HUES48 (cell line): ENCODE data around the gene MACROD2.

Source experiments
- H3K27ac ChIP-seq: one replicate; pipeline ENCODE4 v1.7.0; 2013; ENCODE audit warnings: low read depth, low read length, inconsistent platforms
- H3K27me3 ChIP-seq: 2 replicates; pipeline ENCODE4 v1.6.1; 2013; ENCODE audit warnings: mild to moderate bottlenecking, low read length; ENCODE audit not compliant: control insufficient read depth, insufficient read depth
- H3K36me3 ChIP-seq: 2 replicates; pipeline ENCODE4 v1.6.1; 2013; ENCODE audit warnings: low read length; ENCODE audit not compliant: control insufficient read depth, insufficient read depth
- H3K4me1 ChIP-seq: 2 replicates; pipeline ENCODE4 v1.6.1; 2013; ENCODE audit warnings: mild to moderate bottlenecking, low read length; ENCODE audit not compliant: control insufficient read depth, insufficient read depth
- H3K4me3 ChIP-seq: 2 replicates; pipeline ENCODE4 v1.5.1; 2013; ENCODE audit warnings: mild to moderate bottlenecking, low read depth, low read length
- H3K9ac ChIP-seq: 2 replicates; pipeline ENCODE4 v1.6.1; 2013; ENCODE audit warnings: mild to moderate bottlenecking, low read depth, low read length, moderate library complexity
- H3K9me3 ChIP-seq: 2 replicates; pipeline ENCODE4 v1.6.1; 2013; ENCODE audit warnings: low read length; ENCODE audit not compliant: control insufficient read depth, insufficient read depth

MACROD2 gene

DNA sequence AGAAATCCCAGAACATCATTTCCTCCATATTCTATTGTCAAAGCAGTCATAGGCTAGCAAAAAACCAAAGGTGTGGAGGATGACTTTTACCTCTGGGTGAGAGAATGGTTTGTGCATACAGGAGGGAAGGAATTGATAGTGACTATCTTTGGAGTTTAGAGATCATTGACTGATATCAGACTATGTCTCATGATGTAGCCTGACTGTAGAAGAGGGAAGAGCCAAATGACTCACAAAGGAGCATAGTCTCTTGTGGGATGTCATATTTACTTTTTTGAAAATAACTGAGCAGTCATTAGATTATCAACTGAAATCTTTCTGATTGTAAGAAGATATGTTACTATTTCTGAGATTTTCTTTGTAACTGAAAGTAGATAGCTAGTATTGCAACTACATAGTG is 183.6 kb downstream of the MACROD2 start:
- Histone ChIP-seq H3K36me3 (no peaks in the 10 kb centered on the region), H3K27ac (no peak overlapping the region), H3K27me3 (no peaks in the 10 kb centered on the region), H3K4me3 (no peak overlapping the region), H3K9me3 (peaks cover 6% of the 10 kb centered on the region; the same call in 1 of the 2 replicates), H3K4me1 (no peaks in the 10 kb centered on the region), H3K9ac (no peak overlapping the region)

DNA sequence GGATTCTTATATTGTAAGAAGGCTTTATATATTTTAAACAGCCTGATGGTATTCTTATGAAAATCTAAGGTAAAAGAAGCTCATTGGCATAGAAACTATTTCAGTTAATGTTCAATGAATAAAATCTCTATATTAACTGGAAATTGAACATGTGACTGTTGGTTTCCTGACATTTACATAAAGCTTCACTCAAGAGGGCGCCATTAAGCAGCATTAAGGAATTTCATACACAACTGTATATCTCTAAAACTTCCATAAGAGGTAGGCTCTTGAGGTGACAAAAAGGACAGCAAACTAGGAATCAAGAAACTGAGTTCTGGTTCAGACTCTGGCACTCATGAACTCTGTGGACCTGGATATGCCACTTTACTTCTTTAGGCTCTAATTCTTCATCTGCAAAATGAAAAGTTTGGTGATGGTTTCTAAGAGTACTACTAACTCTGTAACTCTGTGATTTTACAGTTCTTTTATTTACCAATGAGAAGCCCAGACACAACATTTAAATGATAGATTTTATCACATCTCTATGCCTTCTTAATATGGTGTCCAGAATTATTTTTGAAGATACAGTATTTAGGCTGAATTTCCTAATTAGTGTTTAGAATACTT is 194.6 kb downstream of the MACROD2 start:
- Histone ChIP-seq H3K9me3 (no peaks in the 10 kb centered on the region), H3K27ac (no peak overlapping the region), H3K27me3 (no peaks in the 10 kb centered on the region), H3K4me3 (no peak overlapping the region), H3K36me3 (no peaks in the 10 kb centered on the region), H3K4me1 (0 out of 2 replicates have a peak, but pooled peaks cover 6% of the 10 kb centered on the region), H3K9ac (no peak overlapping the region)

DNA sequence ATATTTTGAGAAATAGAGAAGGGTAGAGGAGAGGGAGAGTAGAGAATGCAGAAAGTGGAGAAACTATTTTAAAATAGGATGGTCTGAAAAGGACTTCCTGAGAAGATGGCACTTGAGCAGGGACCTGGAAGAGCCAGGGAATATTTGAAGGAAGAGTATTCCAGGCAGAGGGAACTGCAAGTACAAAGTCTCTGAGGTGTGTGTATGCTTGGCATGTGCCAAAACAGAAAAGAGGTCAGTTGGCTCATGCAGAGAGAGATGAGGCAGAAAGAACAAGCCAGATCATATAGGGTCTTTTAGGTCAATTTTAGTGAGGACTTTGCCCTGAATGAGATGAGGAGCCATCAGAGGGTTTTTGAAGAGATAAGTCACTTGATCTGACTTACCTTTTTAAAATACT is 196.2 kb downstream of the MACROD2 start:
- H3K4me1 ChIP-seq = peaks cover 6% of the 10 kb centered on the region; the same call in 1 of the 2 replicates

DNA sequence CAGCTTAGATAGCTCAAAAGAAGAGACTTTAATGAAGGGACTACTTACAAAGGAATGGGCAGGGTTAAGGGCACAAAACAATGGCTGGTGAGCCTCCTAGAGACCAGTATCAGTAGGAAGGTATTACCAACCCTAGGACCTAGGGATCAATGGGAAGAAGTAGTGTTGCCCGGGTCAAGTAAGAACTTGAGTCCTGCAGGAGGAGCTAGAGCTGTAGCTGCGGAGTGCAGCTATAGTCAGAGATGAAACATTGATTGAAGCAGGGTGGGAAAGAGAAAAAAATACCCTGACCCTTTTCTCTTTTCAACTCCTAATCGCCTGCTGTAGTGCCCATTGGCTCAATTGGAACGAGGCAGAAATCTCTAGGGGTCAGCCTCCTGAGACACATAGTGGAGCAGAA is 198.1 kb downstream of the MACROD2 start:
- peaks cover 6% of the 10 kb centered on the region; the same call in 1 of the 2 replicates for H3K4me1 ChIP-seq
- no peak overlapping the region for H3K4me3 ChIP-seq
- H3K36me3 ChIP-seq = no peaks in the 10 kb centered on the region
- H3K9ac ChIP-seq = no peak overlapping the region
- H3K9me3 ChIP-seq = no peaks in the 10 kb centered on the region
- no peak overlapping the region for H3K27ac ChIP-seq
- no peaks in the 10 kb centered on the region for H3K27me3 ChIP-seq

More for the DNA sequence above, 196.2 kb downstream of the MACROD2 start:
- H3K9me3 ChIP-seq = no peaks in the 10 kb centered on the region
- H3K36me3 ChIP-seq = no peaks in the 10 kb centered on the region
- H3K4me3 ChIP-seq = no peak overlapping the region
- H3K27ac ChIP-seq = no peak overlapping the region
- no peak overlapping the region for H3K9ac ChIP-seq
- no peaks in the 10 kb centered on the region for H3K27me3 ChIP-seq

DNA sequence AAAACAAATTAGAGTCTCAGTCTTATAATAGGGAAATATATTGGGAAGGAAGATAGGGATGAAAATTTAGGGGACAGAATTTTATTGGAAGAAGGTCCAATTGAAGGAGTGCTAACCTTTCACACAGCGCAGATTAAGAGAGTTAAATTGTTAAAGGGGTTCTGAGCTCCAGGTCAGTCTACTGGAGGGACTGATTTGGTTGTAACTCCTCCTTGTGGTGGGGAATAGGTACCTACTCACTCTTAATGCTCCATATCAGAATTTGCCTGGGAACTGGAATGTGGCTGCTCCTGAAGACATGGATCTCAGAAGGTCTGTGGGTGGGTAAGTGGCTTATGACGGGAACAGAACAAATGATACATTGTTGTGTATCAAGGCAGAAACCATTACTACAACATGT is 198.6 kb downstream of the MACROD2 start:
- no peak overlapping the region for H3K9ac ChIP-seq
- H3K36me3 ChIP-seq = no peaks in the 10 kb centered on the region
- no peaks in the 10 kb centered on the region for H3K27me3 ChIP-seq
- no peak overlapping the region for H3K4me3 ChIP-seq
- no peaks in the 10 kb centered on the region for H3K9me3 ChIP-seq
- peaks cover 2% of the 10 kb centered on the region; the same call in 1 of the 2 replicates for H3K4me1 ChIP-seq
- H3K27ac ChIP-seq = no peak overlapping the region

DNA sequence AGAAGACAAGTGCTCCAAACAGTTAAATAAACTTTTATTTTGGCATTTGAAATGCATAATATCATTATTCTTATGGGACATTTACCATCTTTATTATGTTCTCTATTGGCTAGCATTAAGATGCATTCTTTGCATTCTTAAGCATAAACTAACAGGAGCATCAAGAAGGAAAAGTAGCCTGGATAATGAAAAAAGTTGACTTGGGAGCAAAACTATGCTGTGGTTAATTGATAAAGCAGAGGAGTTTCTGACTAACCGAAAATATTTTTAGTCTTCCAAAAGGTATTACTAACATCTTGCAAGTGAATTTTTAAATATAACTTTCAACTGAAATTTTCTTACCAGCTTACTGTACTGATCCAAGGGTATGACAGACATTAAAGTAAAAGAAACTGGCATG is 201.8 kb downstream of the MACROD2 start:
- Histone ChIP-seq H3K4me3 (no peak overlapping the region), H3K4me1 (no peaks in the 10 kb centered on the region; the same call in 1 of the 2 replicates), H3K27ac (no peak overlapping the region), H3K36me3 (no peaks in the 10 kb centered on the region), H3K9me3 (no peaks in the 10 kb centered on the region), H3K9ac (no peak overlapping the region), H3K27me3 (no peaks in the 10 kb centered on the region)

DNA sequence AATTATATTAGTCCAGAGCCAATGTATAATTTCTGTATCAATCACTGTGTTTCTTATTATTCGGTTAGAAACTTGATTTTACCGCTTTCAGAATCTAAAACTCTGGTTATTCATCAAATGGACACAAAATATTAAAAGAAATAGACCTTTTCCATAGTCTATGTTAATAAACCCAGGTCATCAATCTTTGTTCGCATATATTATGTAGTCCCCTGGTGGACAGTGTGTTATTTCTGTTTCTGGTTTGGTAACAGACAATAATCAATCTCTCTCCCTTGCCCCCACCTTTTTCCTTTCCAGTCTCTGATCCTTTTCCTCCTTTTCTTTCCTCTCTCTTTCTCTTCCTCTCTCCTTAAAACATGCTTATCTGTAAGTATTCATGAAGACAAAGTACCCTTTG is 203.1 kb downstream of the MACROD2 start:
- 0 out of 2 replicates have a peak, but pooled peaks cover 3% of the 10 kb centered on the region for H3K9me3 ChIP-seq
- no peak overlapping the region for H3K4me3 ChIP-seq
- no peak overlapping the region for H3K9ac ChIP-seq
- no peaks in the 10 kb centered on the region; the same call in 1 of the 2 replicates for H3K4me1 ChIP-seq
- H3K36me3 ChIP-seq = no peaks in the 10 kb centered on the region
- no peaks in the 10 kb centered on the region for H3K27me3 ChIP-seq
- no peak overlapping the region for H3K27ac ChIP-seq

DNA sequence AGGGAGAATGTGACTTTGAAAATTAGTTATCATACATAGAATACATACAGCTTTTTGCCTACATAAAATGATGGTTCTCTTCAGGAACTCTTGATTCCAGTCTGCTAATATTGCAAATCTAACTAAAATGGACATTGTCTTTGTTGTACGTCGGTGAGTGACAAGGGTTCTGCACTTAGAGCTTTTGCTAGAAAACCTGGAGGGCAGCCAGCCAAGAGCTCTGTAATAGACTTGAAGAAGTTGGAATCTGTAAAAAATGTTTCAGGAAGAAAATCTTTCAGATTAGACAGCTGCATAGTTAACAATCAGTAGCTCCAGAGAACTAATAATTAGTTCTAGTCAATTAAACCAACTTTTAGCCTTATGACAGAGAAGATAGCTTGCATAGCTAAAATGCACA is 203.8 kb downstream of the MACROD2 start:
- Histone ChIP-seq H3K27ac (no peak overlapping the region), H3K9ac (no peak overlapping the region), H3K27me3 (no peaks in the 10 kb centered on the region), H3K4me1 (no peaks in the 10 kb centered on the region; the same call in 1 of the 2 replicates), H3K4me3 (no peak overlapping the region), H3K36me3 (no peaks in the 10 kb centered on the region), H3K9me3 (0 out of 2 replicates have a peak, but pooled peaks cover 3% of the 10 kb centered on the region)

DNA sequence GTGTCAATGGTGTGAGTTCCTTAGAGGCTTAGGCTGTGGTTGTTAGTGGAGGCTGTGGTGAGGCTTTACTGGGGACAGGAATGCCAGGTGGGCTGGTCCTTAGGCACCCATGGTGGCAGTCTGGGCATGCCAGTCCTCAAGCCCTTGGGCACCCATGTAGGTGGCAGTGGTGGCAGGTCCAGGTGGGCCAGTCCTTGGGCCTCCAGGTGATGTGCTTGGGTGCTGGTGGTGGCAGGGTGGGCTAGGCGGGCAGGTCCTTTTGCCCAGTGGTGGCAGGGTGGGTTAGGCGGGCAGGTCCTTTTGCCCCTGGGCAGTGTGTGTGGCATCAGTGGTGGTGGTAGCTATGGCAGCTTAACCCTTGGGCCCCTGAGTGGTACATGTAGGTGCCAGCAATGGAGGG is 208.3 kb downstream of the MACROD2 start:
- H3K27ac ChIP-seq = no peak overlapping the region
- no peaks in the 10 kb centered on the region; the same call in 1 of the 2 replicates for H3K4me1 ChIP-seq
- no peaks in the 10 kb centered on the region for H3K36me3 ChIP-seq
- no peak overlapping the region for H3K4me3 ChIP-seq
- H3K9me3 ChIP-seq = 0 out of 2 replicates have a peak, but pooled peaks cover 3% of the 10 kb centered on the region
- H3K27me3 ChIP-seq = no peaks in the 10 kb centered on the region
- no peak overlapping the region for H3K9ac ChIP-seq

DNA sequence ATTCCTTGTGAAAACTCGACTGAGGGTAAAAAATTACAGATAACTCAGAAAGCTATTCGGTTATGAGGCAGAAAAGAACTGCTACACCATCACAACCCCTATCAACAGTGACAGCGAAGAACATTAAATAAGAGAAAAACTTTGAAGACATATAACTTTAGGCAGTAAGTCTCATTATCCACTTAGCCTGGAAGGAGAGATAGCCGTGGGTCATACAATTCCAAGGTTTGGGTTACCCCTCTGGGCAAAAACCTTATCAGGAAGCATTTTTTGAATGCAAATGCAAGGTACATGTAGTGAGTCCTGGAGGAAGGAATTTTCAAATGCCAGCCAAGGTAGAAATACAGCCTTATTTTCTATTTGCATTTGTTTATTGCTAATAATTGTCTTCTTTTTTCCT is 212.3 kb downstream of the MACROD2 start:
- H3K27me3 ChIP-seq = no peaks in the 10 kb centered on the region
- no peak overlapping the region for H3K27ac ChIP-seq
- no peaks in the 10 kb centered on the region for H3K4me1 ChIP-seq
- 0 out of 2 replicates have a peak, but pooled peaks cover 3% of the 10 kb centered on the region for H3K9me3 ChIP-seq
- no peak overlapping the region for H3K4me3 ChIP-seq
- no peaks in the 10 kb centered on the region for H3K36me3 ChIP-seq
- H3K9ac ChIP-seq = no peak overlapping the region

DNA sequence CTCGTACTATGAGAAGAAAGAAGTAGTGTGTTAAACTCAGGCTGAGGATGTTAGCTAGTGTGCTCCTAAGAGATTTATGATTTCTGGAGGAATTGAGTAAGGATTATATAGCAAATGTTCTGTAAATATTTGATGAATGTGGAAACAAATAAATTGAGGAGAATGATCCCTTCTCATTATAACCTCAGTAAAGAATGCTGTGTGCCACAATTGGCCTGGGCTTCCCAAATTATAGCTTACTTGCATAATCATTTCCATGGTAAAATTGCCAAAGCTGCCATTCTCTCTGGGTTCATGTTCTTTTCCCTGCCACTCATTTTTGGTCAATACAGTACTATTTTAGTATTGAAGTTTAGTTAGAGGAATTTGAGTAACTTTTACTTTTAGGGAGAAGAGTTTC is 213.6 kb downstream of the MACROD2 start:
- no peak overlapping the region for H3K27ac ChIP-seq
- H3K36me3 ChIP-seq = no peaks in the 10 kb centered on the region
- no peaks in the 10 kb centered on the region for H3K4me1 ChIP-seq
- no peak overlapping the region for H3K9ac ChIP-seq
- no peaks in the 10 kb centered on the region for H3K27me3 ChIP-seq
- no peak overlapping the region for H3K4me3 ChIP-seq
- no peaks in the 10 kb centered on the region for H3K9me3 ChIP-seq
